Anterior cingulate cortex (tissue), 58 donors: Measurements from ENCODE around the gene POMP.
"Not testable (repeated sequence)": the region's sequence is repeated elsewhere in the genome, so short reads cannot be mapped to it uniquely, and the experiment has no call there.

Source experiments
- DNase-seq, 58 donors: peaks; one replicate each; lab custom pipeline; 2025; lab: John Stamatoyannopoulos, UW

POMP gene

DNA sequence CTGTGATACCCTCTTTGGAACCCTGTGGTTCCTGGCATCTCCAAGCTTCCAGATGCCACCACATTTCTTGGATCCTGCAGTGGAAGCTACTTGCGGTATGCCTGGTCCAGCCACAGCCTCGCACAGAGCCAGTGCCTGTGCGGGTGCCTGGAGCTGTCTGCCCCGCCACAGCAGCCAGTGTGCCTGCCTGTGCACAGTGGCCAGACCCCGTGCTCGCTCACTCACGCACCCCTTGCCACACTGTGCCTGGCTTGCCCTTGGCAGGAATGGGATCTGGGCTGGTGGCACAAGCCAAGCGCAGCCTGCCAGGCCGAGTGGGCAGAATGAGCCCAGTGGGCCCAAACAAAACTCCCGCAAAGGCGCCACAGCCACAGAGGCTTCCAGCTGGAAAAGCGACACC, 26.2 kb downstream of the POMP start:
- no peak for DNase-seq

DNA sequence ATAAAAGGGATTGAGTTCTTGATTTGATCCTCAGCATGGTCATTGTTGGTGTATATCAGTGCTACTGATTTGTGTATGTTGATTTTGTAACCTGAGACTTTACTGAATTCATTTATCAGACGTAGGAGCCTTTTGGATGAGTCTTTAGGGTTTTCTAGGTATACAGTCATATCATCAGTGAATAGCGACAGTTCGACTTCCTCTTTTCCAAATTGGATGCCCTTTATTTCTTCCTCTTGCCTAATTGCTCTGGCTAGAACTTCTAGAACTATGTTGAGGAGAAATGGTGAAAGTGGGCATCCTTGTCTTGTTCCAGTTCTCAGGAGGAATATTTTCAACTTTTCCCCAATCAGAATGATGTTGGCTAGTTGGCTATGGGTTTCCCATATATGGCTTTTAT, 27.0 kb downstream of the POMP start:
- DNase-seq, result no peak

DNA sequence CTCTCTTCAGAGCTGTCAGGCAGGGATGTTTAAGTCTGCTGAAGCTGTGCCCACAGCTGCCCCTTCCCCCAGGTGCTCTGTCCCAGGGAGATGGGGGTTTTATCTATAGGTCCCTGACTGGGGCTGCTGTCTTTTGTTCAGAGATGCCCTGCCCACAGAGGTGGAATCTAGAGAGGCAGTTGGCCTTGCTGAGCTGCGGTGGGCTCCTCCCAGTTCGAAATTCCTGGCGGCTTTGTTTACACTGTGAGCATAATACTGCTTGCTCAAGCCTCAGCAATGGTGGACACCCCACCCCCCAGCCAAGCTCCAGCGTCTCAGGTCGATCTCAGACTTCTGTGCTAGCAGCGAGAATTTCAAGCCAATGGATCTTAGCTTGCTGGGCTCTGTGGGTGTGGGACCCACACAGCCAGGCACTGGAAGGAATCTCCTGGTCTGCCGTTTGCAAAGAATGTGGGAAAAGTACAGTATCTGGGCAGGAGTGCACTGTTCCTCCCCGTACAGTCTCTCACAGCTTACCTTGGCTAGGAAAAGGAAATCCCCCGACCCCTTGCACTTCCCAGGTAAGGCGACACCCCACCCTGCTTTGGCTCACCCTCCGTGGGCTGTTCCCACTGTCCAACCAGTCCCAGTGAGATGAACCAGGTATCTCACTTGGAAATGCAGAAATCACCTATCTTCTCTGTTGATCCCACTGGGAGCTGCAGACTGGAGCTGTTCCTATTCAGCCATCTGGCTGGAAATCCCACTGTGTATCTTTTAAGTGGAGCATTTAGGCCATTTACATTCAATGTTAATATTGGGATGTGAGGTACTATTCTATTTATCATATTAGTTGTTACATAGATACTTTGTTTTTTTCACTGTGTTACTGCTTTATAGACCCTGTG, 34.9 kb downstream of the POMP start:
- not testable (repeated sequence) for DNase-seq

DNA sequence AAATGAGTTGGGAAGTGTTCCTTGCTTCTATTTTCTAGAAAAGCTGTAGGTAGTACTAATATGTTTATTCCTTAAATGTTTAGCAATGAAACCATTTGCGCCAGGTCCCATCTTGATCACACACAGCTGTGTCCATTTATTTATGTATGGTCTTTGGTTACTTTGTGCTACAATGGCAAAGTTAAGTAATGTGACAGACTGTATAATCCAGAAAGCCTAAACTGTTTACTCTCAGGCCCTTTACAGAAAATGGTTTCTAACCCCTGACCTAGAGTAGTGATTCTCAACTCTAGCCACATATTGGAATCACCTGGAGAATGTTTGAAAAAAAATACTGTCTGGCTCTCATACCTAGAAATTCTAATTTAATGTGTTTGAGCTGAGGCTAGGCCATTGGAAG, 38.5 kb downstream of the POMP start:
- no peak for DNase-seq

DNA sequence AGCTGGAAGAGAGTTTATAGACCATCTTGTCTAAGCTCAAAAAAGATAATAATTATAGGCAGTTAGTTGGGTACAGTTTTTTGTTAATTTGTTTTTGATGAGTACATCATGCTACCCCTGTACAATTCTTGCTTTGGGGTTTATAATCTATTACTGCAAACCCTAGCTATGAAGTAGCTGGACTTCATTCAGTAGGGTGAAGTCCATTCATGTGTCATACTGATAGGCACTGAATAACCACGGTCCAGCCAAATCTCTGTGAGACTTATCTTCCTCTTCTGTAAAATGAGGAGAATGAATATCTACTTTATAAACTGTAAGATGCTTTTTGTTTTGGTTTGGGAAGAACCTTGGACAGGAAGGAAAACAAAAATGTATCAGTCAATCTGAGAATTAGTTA, 40.3 kb downstream of the POMP start:
- DNase-seq, result no peak

DNA sequence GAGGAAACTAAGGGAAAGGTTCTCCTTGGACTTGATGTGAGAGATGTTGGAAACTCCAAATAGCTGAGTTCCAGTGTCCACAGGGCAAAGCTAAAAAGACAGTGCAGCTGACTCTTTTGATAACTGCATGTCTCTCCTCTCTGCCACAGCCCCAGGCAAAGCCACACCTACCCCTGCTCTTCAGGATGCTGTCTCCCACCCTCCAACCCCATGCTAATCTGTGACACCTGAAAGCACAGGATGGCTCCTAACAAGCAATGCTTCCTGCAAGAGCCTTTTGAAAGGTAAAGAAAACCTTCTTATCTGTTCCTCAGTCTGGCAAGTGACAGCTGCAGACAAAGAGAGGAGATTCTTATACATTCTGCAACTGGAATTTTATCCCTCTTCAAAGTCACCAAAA, 45.4 kb downstream of the POMP start:
- DNase-seq, result no peak

DNA sequence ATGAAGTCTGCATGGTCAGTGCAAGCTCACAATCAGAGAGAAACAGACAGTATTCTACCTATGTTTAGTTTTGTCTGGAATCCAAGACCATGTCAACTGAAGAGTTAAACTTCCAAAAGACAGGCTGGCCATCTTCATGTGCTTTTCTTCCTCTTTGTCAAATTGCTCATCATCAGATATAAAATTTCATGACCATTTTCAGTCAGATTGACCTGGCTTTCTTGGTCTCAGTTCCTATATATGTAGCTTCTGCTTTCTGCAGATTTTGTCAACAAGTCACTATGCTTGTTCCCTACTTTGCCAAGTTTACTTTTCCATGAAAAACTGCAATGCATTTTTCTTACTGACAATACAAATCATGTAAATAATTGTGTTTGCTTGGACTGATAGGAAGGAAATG, 46.0 kb downstream of the POMP start:
- no peak for DNase-seq

DNA sequence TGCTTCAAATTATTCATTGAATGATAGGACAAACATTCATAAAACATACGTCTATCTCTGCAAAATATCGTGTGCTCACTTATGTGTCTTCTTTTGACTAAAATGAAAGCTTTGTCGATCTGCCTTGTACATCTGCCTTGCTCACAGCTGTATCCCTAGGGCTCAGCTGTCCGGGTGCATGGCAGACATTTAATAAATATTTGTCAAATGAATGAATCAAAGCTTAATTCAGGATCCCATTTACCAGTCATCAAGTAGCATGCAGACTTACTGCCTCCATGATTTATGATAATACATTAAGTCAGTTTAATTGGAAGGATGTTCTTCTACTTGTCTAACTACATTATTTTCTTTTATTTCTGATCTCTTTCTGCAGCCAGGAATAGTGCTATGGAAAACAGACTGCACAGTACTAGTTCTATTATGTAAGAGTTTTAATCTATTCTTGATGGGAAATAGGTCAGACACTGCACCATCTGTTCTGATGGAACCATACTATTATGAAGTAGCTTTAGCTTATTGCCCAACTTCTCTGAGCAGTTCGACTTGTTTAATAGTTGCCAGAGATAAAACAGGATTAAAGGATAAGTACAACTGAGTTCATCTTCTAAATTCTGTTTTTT, 46.6 kb downstream of the POMP start:
- peak in 1 of 58 donors; percentile 6 for DNase-seq

DNA sequence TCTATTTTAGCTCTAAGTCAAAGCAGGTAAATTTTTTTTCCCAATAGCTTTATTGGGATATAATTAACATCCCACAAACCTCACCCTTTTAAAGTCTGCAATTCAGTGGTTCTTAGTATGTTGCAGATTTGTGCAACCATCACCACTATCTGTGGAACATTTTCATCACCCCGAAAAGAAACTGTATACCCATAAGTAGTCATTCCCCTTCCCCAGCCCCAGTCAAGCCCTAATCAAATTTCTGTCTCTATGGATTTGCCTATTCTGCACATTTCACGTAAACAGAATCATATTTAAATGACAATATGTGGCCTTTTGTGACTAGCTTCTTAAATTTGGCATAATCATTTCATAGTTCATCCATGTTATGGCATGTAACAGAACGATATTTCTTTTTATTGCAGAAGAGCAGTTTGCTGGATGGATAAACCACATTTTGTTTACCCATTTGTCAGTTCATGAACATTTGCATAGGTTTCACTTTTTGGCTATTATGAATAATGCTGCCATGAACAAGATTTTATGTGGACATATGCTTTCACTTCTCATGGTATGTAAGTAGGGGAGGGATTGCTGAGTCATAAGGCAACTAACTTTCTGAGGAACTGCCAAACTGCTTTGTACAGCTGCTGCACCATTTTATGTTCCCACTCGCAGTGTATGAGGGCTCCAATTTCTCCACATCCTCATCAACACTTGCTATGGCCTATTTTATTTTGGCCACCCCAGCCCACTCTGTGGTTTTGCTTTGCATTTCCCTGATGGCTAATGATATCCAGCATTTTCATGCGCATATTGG, 48.9 kb downstream of the POMP start:
- peak in 14 of 58 donors; percentile 2 to 71 (median 22) for DNase-seq

DNA sequence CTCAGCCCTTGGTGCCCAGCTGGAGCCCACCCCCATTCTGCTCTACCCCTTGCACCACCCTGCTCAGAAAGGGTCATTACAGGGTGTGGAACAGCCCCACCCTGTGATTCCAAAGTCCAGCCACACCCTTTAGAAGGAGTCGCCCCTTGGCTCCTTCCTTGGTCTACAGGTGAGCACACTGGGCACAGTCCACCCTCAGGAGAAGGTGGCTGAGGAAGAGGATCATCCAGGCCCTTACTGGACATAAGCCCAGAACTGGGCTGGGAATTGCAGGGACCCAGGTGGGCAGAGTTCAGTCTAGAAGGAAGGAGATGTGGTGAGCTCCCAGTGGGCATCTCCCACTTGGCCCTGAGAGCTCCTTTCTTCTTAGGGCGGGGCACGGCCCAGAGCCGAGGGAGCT, 51.2 kb downstream of the POMP start:
- DNase-seq, result no peak

DNA sequence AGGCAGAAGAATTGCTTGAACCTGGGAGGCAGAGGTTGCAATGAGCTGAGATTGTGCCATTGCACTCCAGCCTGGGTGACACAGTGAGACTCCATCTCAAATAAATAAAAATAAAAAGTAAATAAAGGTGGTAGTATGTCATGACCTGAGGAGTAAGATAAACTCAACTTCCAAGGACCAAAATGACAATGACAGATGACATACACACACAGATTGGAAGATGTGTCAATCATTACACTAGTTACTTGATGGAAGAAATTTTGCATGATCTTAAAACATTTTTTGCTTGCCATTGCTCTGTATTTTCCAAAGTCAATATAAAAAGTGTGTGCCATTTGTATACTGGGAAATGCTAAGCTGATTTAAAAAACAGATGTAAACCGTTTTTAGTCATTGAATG, 55.7 kb downstream of the POMP start:
- no peak for DNase-seq

DNA sequence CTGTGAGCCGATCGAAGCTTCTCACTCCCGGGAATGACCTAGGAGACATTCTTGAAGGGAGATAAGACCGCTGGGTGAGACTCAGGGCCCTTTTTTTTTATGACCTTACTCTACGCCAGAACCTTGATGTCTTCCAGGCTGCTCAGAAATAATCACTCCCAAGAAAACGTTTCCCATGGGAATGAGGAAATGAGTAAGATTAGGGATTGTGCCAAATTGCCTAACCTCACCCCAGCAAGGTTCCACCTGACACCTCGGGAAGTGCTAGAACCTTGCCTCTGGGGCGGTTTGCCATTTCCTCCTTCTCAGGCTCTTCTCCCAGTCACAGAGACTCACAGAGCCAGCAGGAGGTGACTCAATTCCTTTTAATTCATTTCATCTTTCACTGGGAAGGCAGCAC, 57.6 kb downstream of the POMP start:
- no peak for DNase-seq

DNA sequence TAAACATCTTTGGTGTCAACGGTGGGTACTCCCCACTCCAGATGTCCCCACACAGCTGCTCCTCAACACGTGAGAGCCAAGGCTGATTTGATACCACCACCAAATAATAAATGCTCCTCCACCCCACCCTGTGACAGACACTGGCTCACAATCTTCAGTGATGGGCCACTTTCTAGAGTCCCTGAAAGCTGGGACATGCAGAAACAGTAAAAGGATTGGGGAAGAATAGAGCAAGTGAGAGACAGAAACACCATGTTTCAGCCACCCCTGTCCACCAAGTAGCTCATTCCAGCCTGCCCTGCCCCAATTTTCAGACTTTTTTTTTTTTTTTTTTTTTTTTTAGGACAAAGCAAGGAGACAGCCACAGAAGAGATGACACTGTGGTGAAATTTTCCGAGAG, 58.2 kb downstream of the POMP start:
- DNase-seq, result no peak

DNA sequence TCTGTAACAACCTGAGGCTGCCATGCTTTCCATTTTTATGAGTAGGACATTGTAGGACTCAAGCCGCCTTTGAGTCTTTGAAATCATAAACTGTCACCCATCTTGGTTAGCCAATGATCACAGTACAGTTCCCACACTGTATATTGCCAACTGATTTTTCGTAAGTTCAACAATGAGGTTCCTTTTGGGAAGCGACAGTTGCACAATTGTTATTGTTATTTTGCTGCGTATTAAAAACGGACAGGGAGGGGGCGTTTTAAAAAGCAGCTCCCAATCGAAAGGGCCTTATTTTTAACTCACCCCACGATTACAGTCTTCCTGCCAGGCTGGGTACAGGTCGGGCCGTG, 59.2 kb downstream of the POMP start:
- peak in 1 of 58 donors; percentile 72 for DNase-seq

DNA sequence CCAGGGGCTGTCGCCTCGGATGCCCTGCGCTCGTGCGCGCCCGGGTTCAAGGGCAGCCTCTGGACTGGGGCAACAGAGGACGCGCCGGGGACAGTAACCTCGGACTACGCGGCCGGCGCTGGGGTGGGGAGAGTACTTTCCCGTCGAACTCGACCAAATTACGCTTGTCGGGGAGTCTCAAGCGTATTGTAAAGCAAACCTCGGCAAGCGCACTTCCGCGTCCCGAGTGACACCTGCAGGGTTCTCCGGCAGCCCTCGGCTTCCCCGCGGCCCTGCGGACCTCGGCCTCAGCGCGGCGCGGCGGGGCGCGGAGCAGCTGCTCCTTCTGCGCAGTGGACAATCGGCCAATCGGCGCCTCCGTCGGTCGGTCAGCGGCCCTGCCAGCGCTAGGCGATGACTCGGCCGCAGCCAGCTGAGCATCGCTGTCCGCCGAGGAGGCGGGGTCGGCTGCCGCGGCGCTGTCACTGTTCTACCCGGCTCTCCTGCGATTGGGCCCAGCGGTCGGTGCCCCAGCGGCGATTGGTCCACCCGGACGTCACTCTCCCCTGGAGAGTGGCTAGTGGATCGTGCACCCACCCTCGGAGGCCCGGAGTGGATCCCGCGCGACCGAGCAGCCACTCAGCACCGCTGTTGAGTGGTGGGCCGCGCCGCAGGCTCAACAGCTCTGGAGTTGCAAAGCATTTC, 59.8 kb downstream of the POMP start, which contains the start of gene SLC46A3:
Gene SLC46A3, minus strand, starts transcription at position 428 of the 684 bp plus-strand sequence. CDS start 972 bp downstream, outside the sequence.
- DNase-seq, result peak; percentile 85 to 99 (median 97)

DNA sequence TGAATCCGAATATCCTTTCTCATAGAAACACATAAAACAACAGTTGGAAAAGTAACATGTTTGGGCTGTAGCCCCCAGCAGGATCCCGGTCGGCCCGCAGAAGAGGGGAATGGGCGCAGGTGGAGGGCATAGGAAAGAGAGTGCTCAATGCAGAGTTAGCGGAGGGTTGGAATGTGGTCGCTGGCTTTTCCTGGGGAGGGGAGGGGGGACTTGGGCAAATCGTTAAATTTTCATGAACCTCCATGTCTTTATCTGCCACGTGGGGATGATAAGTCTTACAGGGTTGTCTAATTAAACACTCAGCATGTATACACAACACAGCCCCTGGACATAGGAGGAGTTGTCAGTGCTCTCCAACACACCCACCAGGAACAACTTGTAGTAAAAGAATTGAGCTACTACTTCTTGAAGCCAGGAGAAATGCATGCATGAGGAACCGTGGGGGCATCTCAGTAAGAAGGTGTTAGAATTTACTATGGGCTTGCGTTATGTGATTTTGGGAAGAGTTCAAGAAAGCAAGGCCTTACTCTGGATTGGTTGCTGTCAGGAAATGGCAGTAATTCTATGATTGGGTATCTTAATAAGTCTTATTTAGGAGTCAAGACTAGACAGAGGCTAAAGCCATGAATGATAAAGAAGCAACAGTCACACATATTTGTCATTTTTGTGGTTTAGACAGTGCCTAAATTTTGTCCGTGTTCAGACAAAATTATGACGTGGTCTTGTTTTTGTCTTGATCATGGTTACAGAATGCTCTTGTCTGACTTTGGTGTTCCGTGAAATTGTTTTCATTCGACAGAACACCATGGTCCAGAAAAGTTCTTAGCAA, 60.5 kb downstream of the POMP start:
- no peak for DNase-seq

DNA sequence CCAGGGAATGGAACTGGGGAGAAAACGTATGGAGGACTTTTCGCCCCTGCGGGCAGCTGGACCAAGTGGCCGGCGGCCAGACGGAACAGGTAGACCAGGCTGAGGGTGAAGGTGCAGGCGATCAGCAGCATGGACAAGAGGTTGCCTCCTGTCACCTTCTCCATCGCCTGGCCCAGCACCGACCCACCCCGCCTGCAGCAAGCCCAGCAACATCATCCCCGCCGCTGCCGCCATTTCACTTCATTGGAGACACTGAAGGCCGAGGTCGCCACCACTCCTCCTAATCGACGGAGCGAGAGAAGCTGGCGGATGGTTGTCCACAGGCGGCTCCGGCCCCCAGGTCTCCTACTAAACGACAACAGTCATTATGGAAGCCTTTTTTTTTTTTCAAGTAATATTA, 64.9 kb downstream of the POMP start:
- no peak for DNase-seq

DNA sequence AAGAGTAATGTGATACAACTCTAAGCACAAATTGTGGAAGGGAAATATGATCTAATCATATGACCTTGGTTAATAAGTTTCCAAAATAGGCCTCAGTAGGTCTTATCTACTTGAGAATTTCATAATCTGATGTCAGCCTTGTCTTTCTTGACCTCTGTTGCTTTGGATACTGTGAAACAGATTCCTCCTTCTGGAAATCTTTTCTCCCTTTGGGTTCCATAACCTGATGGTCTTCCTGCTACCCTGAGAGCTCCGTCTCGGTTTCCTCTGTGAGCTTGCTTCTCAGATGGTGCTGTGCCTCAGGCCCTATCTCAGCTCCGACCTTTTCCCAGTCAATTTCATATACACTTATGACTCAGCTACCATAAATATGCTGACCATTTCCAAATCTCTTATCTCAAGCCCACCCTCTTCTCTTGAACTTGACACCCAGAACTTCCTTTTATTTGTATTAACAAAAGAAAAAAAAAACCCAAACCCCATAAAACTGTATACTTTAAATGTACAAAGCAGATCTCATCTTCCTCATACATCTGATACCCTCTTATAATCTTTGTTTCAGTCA, 66.2 kb downstream of the POMP start:
- DNase-seq, result no peak
